Rectal smooth muscle tissue (tissue), 1 donor: ENCODE measurements around the gene POU4F1.

Experiments
- H3K27ac ChIP-seq: one replicate; pipeline ENCODE4 v1.7.0; 2013; ENCODE audit warnings: low read depth, low read length, inconsistent platforms
- H3K27me3 ChIP-seq: one replicate; pipeline ENCODE4 v1.7.0; 2013; ENCODE audit warnings: low read length; ENCODE audit not compliant: control insufficient read depth, insufficient read depth
- H3K36me3 ChIP-seq: one replicate; pipeline ENCODE4 v1.7.0; 2013; ENCODE audit warnings: low read length; ENCODE audit not compliant: control insufficient read depth, insufficient read depth
- H3K4me1 ChIP-seq: one replicate; pipeline ENCODE4 v1.7.0; 2013; ENCODE audit warnings: low read length; ENCODE audit not compliant: control insufficient read depth, insufficient read depth
- H3K4me3 ChIP-seq: one replicate; pipeline ENCODE4 v1.7.0; 2013; ENCODE audit warnings: low read length
- H3K9ac ChIP-seq: one replicate; pipeline ENCODE4 v1.7.0; 2013; ENCODE audit warnings: low read length

POU4F1 gene

GRCh38 chr13:78562237-78562889, 41.0 kb downstream of the POU4F1 start:
- no peak overlapping the region for H3K9ac ChIP-seq
- H3K27me3 ChIP-seq, result no peaks in the 10 kb centered on the region

More at GRCh38 chr13:78562237-78562889, 41.0 kb downstream of the POU4F1 start:
- Histone ChIP-seq H3K4me3 (no peak overlapping the region), H3K4me1 (no peaks in the 10 kb centered on the region), H3K36me3 (no peaks in the 10 kb centered on the region), H3K27ac (no peak overlapping the region)
